Measurements from ENCODE around the gene ASH1L.
"Not testable (repeated sequence)": the region's sequence is repeated elsewhere in the genome, so short reads cannot be mapped to it uniquely, and the experiment has no call there.

The ASH1L gene

GRCh38 chr1:155301342-155301841 is 261.2 kb downstream of the ASH1L start, which contains the start of gene PKLR:
Gene PKLR, minus strand, starts transcription at chr1:155301438. Its CDS starts 43 bp downstream, at chr1:155301395.
- no peak for DNase-seq

GRCh38 chr1:155300553-155301329 is 261.9 kb downstream of the ASH1L start:
- no peak for DNase-seq

- DNase-seq: no peak
These were observed 262.6 kb downstream of the ASH1L start for GRCh38 chr1:155300024-155300423.

- DNase-seq: no peak
These were observed 265.2 kb downstream of the ASH1L start for GRCh38 chr1:155297384-155297783.

GRCh38 chr1:155296661-155297060 is 265.9 kb downstream of the ASH1L start:
- DNase-seq: no peak

- DNase-seq: no peak
These were observed 266.7 kb downstream of the ASH1L start for GRCh38 chr1:155295942-155296267.

GRCh38 chr1:155295183-155295941 is 267.2 kb downstream of the ASH1L start:
- DNase-seq: no peak

- DNase-seq: no peak
These were observed 268.0 kb downstream of the ASH1L start for GRCh38 chr1:155294520-155295182.

GRCh38 chr1:155293086-155293749 is 269.4 kb downstream of the ASH1L start:
- no peak for DNase-seq

GRCh38 chr1:155291006-155291405 is 271.6 kb downstream of the ASH1L start:
- DNase-seq: not testable (repeated sequence)

- DNase-seq: no peak
These were observed 274.5 kb downstream of the ASH1L start for GRCh38 chr1:155287987-155288543.

- DNase-seq: no peak
These were observed 276.1 kb downstream of the ASH1L start for GRCh38 chr1:155286544-155286943.

GRCh38 chr1:155285631-155286044 is 277.0 kb downstream of the ASH1L start:
- DNase-seq: no peak
